HCT116 (cell line): ENCODE results near the gene CD34. TPM values are rescaled to one million over a fixed set of nuclear protein-coding genes. Genes with fewer than 3 reads are reported as not detected.

ENCODE experiments used
- ATAC-seq: fragments of 200-7000 bp; cut with Tn5 transposase; 2 replicates; pipeline ENCODE4 v1.9.1; 2020; ENCODE audit warnings: mild to moderate bottlenecking, moderate library complexity
- BruUV-seq: library from RNA; stranded (reverse); fragments of 400-500 nt; replicated peaks from 2 replicates; lab custom pipeline; 2021; lab: Mats Ljungman, UMichigan
- CTCF ChIA-PET: fragments of 300-600 bp; sonication (Branson Sonifier 250); formaldehyde crosslinking; loops from one replicate; lab custom pipeline; 2021; ENCODE audit warnings: antibody characterized with exemption; lab: Charles Lee
- POLR2A ChIA-PET: fragments of 300-600, 350-600 bp; sonication (Branson Sonifier 250); formaldehyde crosslinking; loops from one replicate; lab custom pipeline; 2021; ENCODE audit warnings: antibody characterized with exemption; lab: Charles Lee
- RAD21 ChIA-PET, 2 experiments: fragments of 300-600 bp; sonication (Branson Sonifier 250); formaldehyde crosslinking; loops; one replicate each; lab custom pipeline; 2023; ENCODE audit warnings: low total read pairs in 2 of 2; ENCODE audit not compliant: uncharacterized antibody in 2 of 2, unreplicated experiment in 2 of 2, low non-redundant PET in 1 of 2; lab: Charles Lee
- DNase-seq: peaks from one replicate; pipeline ENCODE4 v3.0.0-alpha.2; 2010; ENCODE audit warnings: low read depth, low spot score
- H2AFZ ChIP-seq: fragments of 200-600 bp; shearing (Covaris generic), sonication (generic); 2 replicates; pipeline ENCODE4 v1.6.1; 2017; ENCODE audit warnings: low read depth, mixed run types, mixed read lengths, antibody characterized with exemption, low read length; ENCODE audit not compliant: poor library complexity, severe bottlenecking
- H3K27ac ChIP-seq: 2 replicates; pipeline ENCODE4 v1.5.1; 2012; ENCODE audit warnings: low read depth, low read length
- H3K27me3 ChIP-seq: fragments of 200-600 bp; sonication (generic); 2 replicates; pipeline ENCODE4 v1.6.1; 2016; ENCODE audit warnings: mixed run types, low read length, mixed read lengths; ENCODE audit not compliant: insufficient read depth
- H3K36me3 ChIP-seq, 2 experiments: fragments of 200-500 bp in 1 of 2; fragments of 200-600 bp in 1 of 2; sonication (Bioruptor generic) in 1 of 2; sonication (generic) in 1 of 2; 2 replicates each; pipeline versions ENCODE4 v1.5.1 to v1.6.1; 2014 to 2016; ENCODE audit warnings: low read length in 2 of 2, inconsistent platforms in 1 of 2, mixed read lengths in 1 of 2, mixed run types in 1 of 2; ENCODE audit not compliant: insufficient read depth in 2 of 2, control insufficient read depth in 1 of 2
- H3K4me1 ChIP-seq, 2 experiments: fragments of 200-600 bp in 1 of 2; sonication (generic) in 1 of 2; 2 replicates each; pipeline versions ENCODE4 v1.5.1 to v1.6.1; 2012 to 2017; ENCODE audit warnings: low read length in 2 of 2, inconsistent platforms in 1 of 2, mild to moderate bottlenecking in 1 of 2, mixed read lengths in 1 of 2, mixed run types in 1 of 2, moderate library complexity in 1 of 2; ENCODE audit not compliant: insufficient read depth in 2 of 2, control insufficient read depth in 1 of 2
- H3K4me2 ChIP-seq: fragments of 200-600 bp; sonication (generic); 2 replicates; pipeline ENCODE4 v1.6.1; 2017; ENCODE audit warnings: mixed run types, low read length, mixed read lengths
- H3K4me3 ChIP-seq, 2 experiments: fragments of 200-600 bp in 1 of 2; sonication (generic) in 1 of 2; replicated peaks in 1 of 2; 2 replicates each; pipeline ENCODE4 v1.5.1; 2011 to 2016; ENCODE audit warnings: low read length in 2 of 2, control low read depth in 1 of 2, low read depth in 1 of 2, mild to moderate bottlenecking in 1 of 2, mixed read lengths in 1 of 2, mixed run types in 1 of 2
- H3K79me2 ChIP-seq: fragments of 200-600 bp; sonication (generic); 2 replicates; pipeline ENCODE4 v1.6.1; 2017; ENCODE audit warnings: mild to moderate bottlenecking, mixed run types, low read length, moderate library complexity, mixed read lengths; ENCODE audit not compliant: insufficient read depth
- H3K9ac ChIP-seq: fragments of 200-600 bp; sonication (generic); 2 replicates; pipeline ENCODE4 v1.6.1; 2016; ENCODE audit warnings: low read length, mixed read lengths
- H3K9me2 ChIP-seq: fragments of 200-600 bp; sonication (generic), shearing (Covaris generic); 2 replicates; pipeline ENCODE4 v1.6.1; 2017; ENCODE audit warnings: mixed run types, mild to moderate bottlenecking, moderate library complexity; ENCODE audit not compliant: insufficient read depth
- H3K9me3 ChIP-seq, 2 experiments: fragments of 200-500 bp in 1 of 2; fragments of 200-600 bp in 1 of 2; sonication (Bioruptor generic) in 1 of 2; sonication (generic) in 1 of 2; 2 replicates each; pipeline ENCODE4 v1.6.1; 2014 to 2017; ENCODE audit warnings: low read length in 2 of 2, mixed read lengths in 2 of 2, inconsistent platforms in 1 of 2, low read depth in 1 of 2, mild to moderate bottlenecking in 1 of 2, mixed run types in 1 of 2, moderate library complexity in 1 of 2; ENCODE audit not compliant: control insufficient read depth in 1 of 2, insufficient read depth in 1 of 2
- H4K20me1 ChIP-seq: fragments of 200-600 bp; sonication (generic), shearing (Covaris generic); 2 replicates; pipeline ENCODE4 v1.6.1; 2017; ENCODE audit warnings: mixed run types, mild to moderate bottlenecking, moderate library complexity; ENCODE audit not compliant: insufficient read depth
- EZH2 ChIP-seq: fragments of 200-600 bp; sonication (generic); IDR thresholded peaks from 2 replicates; pipeline ENCODE4 v1.6.1; 2017; ENCODE audit warnings: antibody characterized with exemption, mixed run types
- EZH2phosphoT487 ChIP-seq: fragments of 200-600 bp; IDR thresholded peaks from 2 replicates; pipeline ENCODE4 v1.6.1; 2018; ENCODE audit warnings: antibody characterized with exemption, borderline replicate concordance
- JUND ChIP-seq: IDR thresholded peaks from 2 replicates; pipeline ENCODE4 v1.6.1; 2012
- POLR2AphosphoS5 ChIP-seq: IDR thresholded peaks from 2 replicates; pipeline ENCODE4 v1.6.1; 2011; ENCODE audit warnings: mild to moderate bottlenecking, low read depth, low read length, moderate library complexity
- RAD21 ChIP-seq: IDR thresholded peaks from 2 replicates; pipeline ENCODE4 v1.6.1; 2012; ENCODE audit warnings: low read depth, mild to moderate bottlenecking
- SIN3A ChIP-seq: IDR thresholded peaks from 2 replicates; pipeline ENCODE4 v1.6.1; 2012; ENCODE audit warnings: low read depth
- SRF ChIP-seq: IDR thresholded peaks from 2 replicates; pipeline ENCODE4 v1.6.1; 2012; ENCODE audit warnings: low read depth
- intact Hi-C: fragments of 100-400 bp; cut with micrococcal nuclease; formaldehyde crosslinking; loops from 2 replicates; pipeline ENCODE4 v1.10.0; 2022
- total RNA-seq: library from RNA; stranded (reverse); gene quantifications from one replicate; pipeline ENCODE4 v1.2.1, GENCODE V29; 2021; ENCODE audit not compliant: unreplicated experiment
- TF ChIP-seq, protein P1 (sequence below): IDR thresholded peaks from 2 replicates; pipeline ENCODE4 v1.6.1; 2011; ENCODE audit warnings: mild to moderate bottlenecking, low read length, moderate library complexity; ENCODE audit not compliant: insufficient replicate concordance; ENCODE audit errors: extremely low read depth
- TF ChIP-seq, protein P2 (sequence below): IDR thresholded peaks from 2 replicates; pipeline ENCODE4 v1.6.1; 2012
- TF ChIP-seq, protein P3 (sequence below): IDR thresholded peaks from 2 replicates; pipeline ENCODE4 v1.6.1; 2012; ENCODE audit warnings: low read depth
- TF ChIP-seq, protein P4 (sequence below), 3 experiments: fragments of 200-600 bp in 1 of 3; sonication (generic) in 1 of 3; IDR thresholded peaks in 2 of 3; conservative IDR thresholded peaks in 1 of 3; 2 replicates each; pipeline ENCODE4 v1.5.1; 2012 to 2017; ENCODE audit warnings: low read depth in 2 of 3, low read length in 2 of 3, antibody characterized with exemption in 1 of 3, borderline replicate concordance in 1 of 3, control low read depth in 1 of 3, mild to moderate bottlenecking in 1 of 3, mixed read lengths in 1 of 3, mixed run types in 1 of 3, moderate library complexity in 1 of 3; ENCODE audit not compliant: insufficient read depth in 1 of 3
- TF ChIP-seq, protein P5 (sequence below): IDR thresholded peaks from 2 replicates; pipeline ENCODE4 v1.6.1; 2012

The CD34 gene
- total RNA-seq, 1 experiment from 2014 or later, result 0.07 TPM

DNA sequence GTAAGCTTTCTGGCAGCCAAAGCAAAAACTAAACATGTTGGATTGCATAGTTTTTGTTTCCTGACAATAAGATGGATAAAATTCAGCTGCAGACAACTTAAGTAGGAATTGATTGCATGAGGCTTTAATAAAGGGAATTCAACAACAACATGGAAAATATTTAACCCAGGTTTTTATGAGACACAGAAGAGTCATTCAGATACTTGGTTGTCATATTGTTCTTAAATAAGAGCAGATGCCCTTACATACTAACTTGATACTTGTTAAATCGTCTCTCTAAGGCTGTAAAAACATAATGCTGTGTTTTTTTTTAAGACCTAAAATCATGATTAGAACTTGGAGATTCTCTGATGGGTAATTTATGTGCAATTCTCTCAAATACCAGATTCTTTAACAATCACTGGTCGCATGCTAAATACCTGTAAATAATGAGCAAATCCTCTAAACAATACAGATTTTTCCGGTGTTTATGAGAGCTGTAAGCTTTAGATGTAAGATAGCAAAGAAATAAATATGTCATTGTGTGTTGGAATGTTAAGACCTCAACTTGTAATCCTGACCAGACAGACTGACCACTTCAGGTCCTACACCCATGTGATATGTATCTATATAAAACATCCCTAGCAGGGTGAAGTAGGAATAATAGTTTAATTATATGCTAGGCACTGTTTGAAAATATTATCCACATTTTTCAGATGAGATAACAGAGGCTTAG, 37.8 kb upstream of the CD34 start:
- peaks cover 20% of the 10 kb centered on the region; the same call in 1 of the 2 replicates for H3K27me3 ChIP-seq
- no peak overlapping the region for H2AFZ ChIP-seq
- H3K4me3 ChIP-seq, result no peak overlapping the region
- POLR2A ChIA-PET, result no interaction called here
- no peaks in the 10 kb centered on the region for H3K9me2 ChIP-seq
- no peaks in the 10 kb centered on the region for H3K9me3 ChIP-seq
- RAD21 ChIA-PET, result no interaction called here
- no peak overlapping the region for H3K27ac ChIP-seq
- no peak overlapping the region for H3K4me2 ChIP-seq
- H3K79me2 ChIP-seq, result no peaks in the 10 kb centered on the region
- no TSS peak for BruUV-seq
- no peak for TF ChIP-seq RAD21
- TF ChIP-seq, protein P1, sequence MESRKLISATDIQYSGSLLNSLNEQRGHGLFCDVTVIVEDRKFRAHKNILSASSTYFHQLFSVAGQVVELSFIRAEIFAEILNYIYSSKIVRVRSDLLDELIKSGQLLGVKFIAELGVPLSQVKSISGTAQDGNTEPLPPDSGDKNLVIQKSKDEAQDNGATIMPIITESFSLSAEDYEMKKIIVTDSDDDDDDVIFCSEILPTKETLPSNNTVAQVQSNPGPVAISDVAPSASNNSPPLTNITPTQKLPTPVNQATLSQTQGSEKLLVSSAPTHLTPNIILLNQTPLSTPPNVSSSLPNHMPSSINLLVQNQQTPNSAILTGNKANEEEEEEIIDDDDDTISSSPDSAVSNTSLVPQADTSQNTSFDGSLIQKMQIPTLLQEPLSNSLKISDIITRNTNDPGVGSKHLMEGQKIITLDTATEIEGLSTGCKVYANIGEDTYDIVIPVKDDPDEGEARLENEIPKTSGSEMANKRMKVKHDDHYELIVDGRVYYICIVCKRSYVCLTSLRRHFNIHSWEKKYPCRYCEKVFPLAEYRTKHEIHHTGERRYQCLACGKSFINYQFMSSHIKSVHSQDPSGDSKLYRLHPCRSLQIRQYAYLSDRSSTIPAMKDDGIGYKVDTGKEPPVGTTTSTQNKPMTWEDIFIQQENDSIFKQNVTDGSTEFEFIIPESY, result no peak
- TF ChIP-seq, protein P2, sequence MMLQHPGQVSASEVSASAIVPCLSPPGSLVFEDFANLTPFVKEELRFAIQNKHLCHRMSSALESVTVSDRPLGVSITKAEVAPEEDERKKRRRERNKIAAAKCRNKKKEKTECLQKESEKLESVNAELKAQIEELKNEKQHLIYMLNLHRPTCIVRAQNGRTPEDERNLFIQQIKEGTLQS, result no peak
- TF ChIP-seq EZH2, result no peak
- TF ChIP-seq SIN3A, result no peak
- no peak for TF ChIP-seq EZH2phosphoT487
- TF ChIP-seq, protein P3, sequence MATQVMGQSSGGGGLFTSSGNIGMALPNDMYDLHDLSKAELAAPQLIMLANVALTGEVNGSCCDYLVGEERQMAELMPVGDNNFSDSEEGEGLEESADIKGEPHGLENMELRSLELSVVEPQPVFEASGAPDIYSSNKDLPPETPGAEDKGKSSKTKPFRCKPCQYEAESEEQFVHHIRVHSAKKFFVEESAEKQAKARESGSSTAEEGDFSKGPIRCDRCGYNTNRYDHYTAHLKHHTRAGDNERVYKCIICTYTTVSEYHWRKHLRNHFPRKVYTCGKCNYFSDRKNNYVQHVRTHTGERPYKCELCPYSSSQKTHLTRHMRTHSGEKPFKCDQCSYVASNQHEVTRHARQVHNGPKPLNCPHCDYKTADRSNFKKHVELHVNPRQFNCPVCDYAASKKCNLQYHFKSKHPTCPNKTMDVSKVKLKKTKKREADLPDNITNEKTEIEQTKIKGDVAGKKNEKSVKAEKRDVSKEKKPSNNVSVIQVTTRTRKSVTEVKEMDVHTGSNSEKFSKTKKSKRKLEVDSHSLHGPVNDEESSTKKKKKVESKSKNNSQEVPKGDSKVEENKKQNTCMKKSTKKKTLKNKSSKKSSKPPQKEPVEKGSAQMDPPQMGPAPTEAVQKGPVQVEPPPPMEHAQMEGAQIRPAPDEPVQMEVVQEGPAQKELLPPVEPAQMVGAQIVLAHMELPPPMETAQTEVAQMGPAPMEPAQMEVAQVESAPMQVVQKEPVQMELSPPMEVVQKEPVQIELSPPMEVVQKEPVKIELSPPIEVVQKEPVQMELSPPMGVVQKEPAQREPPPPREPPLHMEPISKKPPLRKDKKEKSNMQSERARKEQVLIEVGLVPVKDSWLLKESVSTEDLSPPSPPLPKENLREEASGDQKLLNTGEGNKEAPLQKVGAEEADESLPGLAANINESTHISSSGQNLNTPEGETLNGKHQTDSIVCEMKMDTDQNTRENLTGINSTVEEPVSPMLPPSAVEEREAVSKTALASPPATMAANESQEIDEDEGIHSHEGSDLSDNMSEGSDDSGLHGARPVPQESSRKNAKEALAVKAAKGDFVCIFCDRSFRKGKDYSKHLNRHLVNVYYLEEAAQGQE, result no peak
- TF ChIP-seq JUND, result no peak
- TF ChIP-seq, protein P4, sequence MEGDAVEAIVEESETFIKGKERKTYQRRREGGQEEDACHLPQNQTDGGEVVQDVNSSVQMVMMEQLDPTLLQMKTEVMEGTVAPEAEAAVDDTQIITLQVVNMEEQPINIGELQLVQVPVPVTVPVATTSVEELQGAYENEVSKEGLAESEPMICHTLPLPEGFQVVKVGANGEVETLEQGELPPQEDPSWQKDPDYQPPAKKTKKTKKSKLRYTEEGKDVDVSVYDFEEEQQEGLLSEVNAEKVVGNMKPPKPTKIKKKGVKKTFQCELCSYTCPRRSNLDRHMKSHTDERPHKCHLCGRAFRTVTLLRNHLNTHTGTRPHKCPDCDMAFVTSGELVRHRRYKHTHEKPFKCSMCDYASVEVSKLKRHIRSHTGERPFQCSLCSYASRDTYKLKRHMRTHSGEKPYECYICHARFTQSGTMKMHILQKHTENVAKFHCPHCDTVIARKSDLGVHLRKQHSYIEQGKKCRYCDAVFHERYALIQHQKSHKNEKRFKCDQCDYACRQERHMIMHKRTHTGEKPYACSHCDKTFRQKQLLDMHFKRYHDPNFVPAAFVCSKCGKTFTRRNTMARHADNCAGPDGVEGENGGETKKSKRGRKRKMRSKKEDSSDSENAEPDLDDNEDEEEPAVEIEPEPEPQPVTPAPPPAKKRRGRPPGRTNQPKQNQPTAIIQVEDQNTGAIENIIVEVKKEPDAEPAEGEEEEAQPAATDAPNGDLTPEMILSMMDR (IDR thresholded peaks at IDR 0.05 in 2 of 3, conservative IDR thresholded peaks at IDR 0.05 in 1 of 3; ENCODE audit: borderline replicate concordance in 1 of 3, insufficient read depth in 1 of 3, low read depth in 2 of 3, low read length in 2 of 3), result no peak
- no peak for TF ChIP-seq POLR2AphosphoS5
- TF ChIP-seq, protein P5, sequence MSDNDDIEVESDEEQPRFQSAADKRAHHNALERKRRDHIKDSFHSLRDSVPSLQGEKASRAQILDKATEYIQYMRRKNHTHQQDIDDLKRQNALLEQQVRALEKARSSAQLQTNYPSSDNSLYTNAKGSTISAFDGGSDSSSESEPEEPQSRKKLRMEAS, result no peak
- no peak for TF ChIP-seq SRF
- DNase-seq (no peak), ATAC-seq (no peak)
- no peaks in the 10 kb centered on the region for H3K4me1 ChIP-seq
- H4K20me1 ChIP-seq, result no peaks in the 10 kb centered on the region
- H3K36me3 ChIP-seq, result no peaks in the 10 kb centered on the region
- H3K9ac ChIP-seq, result no peak overlapping the region
- intact Hi-C loops, result no loop called here
- CTCF ChIA-PET, result no interaction called here
